Measurements from ENCODE around the gene MYO1E. TPM values are rescaled to one million over a fixed set of nuclear protein-coding genes. Genes with fewer than 3 reads are reported as not detected.

MYO1E gene
- total RNA-seq, 1 donor from 2014 or later, result 29.9 TPM

DNA sequence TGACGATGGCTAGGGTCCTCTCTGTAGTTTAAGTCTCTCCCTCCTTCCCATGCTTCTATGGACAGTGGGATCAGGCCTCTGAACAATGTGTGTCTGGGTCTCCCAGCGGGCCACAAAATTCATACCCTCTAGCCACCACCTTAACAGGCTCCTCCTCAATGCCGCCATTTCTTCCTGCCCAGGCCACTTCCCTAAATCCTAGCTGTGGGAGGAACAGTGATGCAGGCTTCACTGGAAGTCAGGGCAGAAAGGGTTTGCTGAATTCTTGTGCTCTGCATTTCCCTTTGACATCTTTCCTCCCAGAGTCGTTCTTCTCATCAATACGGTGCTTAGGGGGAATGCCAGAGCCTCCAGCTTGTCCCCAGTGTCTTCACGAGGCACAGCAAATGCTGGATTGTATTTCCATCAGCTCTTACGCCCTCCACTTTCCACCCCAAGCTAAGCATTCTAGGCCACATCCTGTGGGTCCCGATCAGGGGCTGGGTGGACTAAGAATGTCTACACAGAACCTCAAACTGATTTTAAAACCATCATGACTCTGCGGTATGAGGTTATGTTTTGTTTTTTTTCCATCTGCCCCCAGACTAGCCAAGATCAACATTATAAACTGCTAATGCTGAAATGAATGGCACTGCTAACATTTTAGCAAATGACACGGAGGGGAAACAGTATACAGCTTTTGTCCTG lies 177.9 kb downstream of the MYO1E start:
- intact Hi-C loops (cut with DNase I), result no loop called here
- DNase-seq (no peak), ATAC-seq (ENCODE audit: poor library complexity) (no peak)

DNA sequence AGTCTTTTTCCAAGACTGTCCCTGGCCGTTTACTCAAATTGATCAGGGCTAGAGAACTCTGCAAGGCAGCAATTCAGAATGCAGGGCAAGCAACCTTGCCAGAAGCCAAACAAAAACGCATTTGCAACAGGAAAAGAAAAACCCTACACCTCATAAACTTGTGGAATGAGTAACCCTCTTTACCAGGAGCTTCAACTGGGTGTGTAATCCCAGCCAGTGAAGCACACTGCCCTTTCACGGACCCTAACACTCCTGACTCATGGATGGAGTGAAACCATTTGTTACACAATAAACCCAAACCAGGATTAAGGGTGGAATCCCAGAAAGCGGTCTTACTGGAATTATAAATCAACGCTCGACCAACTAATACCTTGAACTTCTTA lies 180.8 kb downstream of the MYO1E start:
- DNase-seq (no peak), ATAC-seq (ENCODE audit: poor library complexity) (no peak)
- intact Hi-C loops (cut with DNase I), result no loop called here

DNA sequence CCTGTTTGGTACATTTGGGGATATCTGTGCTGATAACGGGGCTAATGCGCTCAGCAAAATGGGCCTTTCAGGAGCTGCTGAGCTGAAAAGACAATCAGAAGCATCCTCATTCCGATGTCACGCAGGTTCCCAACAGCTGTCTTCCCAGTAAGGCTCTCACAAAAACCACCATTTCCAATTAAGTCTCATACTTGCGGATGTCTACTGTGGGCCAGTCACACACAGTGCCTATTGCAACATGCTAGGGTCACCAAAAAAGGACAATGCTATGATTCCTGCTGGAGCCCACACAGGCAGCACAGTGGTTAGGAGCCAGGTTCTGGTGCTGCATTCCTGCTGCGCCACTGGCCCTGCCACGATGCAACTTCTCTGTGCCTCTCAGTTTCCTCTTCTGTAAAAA lies 182.4 kb downstream of the MYO1E start:
- intact Hi-C loops (cut with DNase I), result no loop called here
- no peak for ATAC-seq (ENCODE audit: poor library complexity)

DNA sequence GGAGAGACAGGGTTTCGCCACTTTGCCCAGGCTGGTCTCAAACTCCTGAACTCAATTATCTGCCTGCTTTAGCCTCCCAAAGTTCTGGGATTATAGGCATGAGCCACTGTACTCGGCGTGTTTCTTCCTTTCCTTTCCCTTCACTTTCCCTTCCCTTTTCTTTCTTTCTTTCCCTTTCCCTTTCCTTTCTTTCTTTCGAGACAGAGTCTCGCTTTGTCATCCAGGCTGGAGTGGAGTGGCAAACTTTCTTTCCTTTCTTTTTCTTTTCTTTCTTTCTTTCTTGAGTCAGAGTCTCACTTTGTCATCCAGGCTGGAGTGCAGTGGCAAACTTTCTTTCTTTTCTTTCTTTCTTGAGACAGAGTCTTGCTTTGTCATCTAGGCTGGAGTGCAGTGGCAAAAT lies 183.4 kb downstream of the MYO1E start:
- DNase-seq (no peak), ATAC-seq (ENCODE audit: poor library complexity) (no peak)
- intact Hi-C loops (cut with DNase I), result no loop called here

More for the DNA sequence above, 182.4 kb downstream of the MYO1E start:
- no peak for DNase-seq

DNA sequence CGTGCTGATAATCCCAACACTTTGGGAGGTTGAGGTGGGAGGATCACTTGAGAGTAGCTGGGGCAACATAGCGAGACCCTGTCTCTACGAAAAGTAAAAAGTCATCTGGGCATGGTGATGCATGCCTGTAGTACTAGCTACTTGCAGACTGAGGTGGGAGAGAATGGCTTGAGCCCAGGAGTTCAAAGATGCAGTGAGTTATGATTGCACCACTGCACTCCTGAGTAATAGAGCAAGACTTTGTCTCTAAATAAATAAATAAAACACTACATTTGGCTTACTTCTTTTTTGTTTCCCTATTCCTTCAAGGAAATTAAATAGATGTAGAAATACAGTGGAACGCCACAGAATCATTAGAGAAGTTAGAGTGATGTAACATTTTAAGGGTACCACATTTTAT lies 186.2 kb downstream of the MYO1E start:
- DNase-seq (no peak), ATAC-seq (ENCODE audit: poor library complexity) (no peak)
- intact Hi-C loops (cut with DNase I), result no loop called here

DNA sequence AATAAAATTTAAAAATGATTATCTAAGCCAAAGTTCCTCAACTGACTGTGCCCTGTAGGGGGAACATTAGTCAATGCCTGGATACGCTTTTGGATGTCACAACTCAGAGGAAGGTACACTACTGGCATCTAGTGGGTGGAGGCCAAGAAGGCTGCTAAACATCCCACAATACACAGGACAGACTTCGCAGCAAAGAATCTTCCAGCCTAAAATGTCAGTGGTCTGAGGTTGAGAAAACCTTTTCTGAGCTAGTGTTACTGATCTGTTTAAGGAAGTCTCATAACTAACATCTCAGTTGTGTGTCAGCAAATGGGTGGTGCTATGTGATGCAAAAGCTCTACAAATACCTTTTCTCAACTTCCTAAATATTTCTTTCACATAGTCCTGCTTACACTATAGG lies 186.9 kb downstream of the MYO1E start:
- intact Hi-C loops (cut with DNase I), result no loop called here
- no peak for DNase-seq
- no peak for ATAC-seq (ENCODE audit: poor library complexity)

GRCh38 chr15:59180945-59181600 lies 191.6 kb downstream of the MYO1E start:
- ATAC-seq (ENCODE audit: poor library complexity), result no peak
- intact Hi-C loops (cut with DNase I), result no loop called here

DNA sequence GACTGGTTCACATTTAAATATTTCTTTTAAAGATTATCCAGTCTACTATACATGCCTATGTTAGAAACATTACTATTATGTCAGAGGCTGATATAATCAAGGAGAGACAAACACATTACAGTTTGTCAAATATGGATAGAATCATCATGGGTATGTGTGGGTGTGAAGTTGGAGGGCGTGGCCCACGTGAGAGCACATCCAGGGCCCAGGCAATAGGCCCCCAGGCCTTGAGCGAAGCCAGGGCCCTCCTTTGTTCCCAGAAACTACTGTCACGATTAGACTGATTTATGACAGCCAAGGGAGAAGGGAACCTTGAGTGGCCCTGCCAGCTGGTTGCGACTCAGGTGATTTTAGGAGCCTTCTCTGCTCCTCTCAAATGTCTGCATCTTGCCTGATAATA lies 193.0 kb downstream of the MYO1E start:
- intact Hi-C loops (cut with DNase I), result no loop called here
- ATAC-seq (ENCODE audit: poor library complexity) (no peak), DNase-seq (no peak)

More at GRCh38 chr15:59180945-59181600, 191.6 kb downstream of the MYO1E start:
- no peak for DNase-seq

GRCh38 chr15:59178151-59178695 lies 194.4 kb downstream of the MYO1E start:
- ATAC-seq (ENCODE audit: poor library complexity) (no peak), DNase-seq (no peak)
- intact Hi-C loops (cut with DNase I), result no loop called here

DNA sequence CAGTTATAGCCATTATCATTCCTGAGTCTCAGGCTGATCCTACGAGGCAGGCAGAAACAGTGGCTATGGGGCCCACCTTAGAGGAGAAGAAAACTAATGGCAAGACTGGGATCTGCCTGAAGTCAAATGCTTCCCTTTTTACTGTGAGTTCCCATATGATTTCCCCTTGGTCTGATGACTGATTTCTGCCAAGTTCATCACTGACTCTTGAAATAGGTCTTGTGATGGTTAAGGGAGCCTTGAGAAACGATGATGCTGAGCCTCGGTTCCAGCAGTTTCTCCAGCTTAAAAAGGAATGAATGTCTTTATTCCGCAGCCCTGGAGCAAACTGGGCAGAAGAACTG lies 195.4 kb downstream of the MYO1E start:
- intact Hi-C loops (cut with DNase I), result no loop called here
- ATAC-seq (ENCODE audit: poor library complexity) (no peak), DNase-seq (no peak)

GRCh38 chr15:59176653-59177316 lies 195.9 kb downstream of the MYO1E start:
- DNase-seq (no peak), ATAC-seq (ENCODE audit: poor library complexity) (no peak)
- intact Hi-C loops (cut with DNase I), result no loop called here

GRCh38 chr15:59174835-59175831 lies 197.5 kb downstream of the MYO1E start:
- DNase-seq (peak; percentile 57), ATAC-seq (ENCODE audit: poor library complexity) (peak; percentile 85)
- intact Hi-C loops (cut with DNase I), result loop anchor here (5.0 kb wide), 1 partner anchor 317 kb away; no protein-coding TSS in a partner anchor

DNA sequence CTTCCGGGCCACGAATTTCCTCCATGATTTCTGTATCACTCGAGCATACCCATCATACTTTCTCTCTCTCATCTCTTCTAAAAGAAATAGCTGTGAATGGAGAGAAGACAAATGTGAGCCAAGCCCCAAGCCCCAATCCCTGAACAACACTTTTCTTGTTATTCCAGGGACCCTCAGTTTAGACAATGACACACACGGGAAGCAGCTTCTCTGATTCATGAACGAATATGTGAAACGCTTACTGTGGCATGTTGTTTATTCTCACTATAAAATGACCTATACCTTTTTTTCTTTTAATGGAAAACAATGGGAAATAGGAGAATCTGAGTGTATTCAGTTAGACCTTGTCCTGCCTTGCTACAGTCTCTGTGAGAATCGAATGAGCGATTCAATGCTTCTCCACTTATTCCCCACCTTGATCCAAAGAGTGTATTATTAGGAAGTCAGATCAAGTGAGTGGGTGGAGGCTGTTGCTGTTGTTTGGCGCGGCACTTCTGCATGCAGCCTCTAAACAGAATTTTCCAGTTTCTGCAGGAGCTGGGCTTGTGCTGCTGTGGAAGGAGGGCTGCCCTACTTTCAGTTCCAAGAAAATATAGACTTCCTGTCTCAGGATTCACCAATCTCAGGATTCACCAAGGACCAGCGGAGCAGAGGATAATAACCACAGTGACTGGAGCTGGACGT lies 198.4 kb downstream of the MYO1E start:
- intact Hi-C loops (cut with DNase I), result loop anchor here (5.0 kb wide), 1 partner anchor 318 kb away; no protein-coding TSS in a partner anchor
- DNase-seq (no peak), ATAC-seq (ENCODE audit: poor library complexity) (no peak)

- intact Hi-C loops (cut with DNase I), result loop anchor here (5.0 kb wide), 1 partner anchor 319 kb away; no protein-coding TSS in a partner anchor
- ATAC-seq (ENCODE audit: poor library complexity), result no peak
- DNase-seq, result no peak
Measured at GRCh38 chr15:59173194-59173593, 199.5 kb downstream of the MYO1E start.

- DNase-seq (no peak), ATAC-seq (ENCODE audit: poor library complexity) (no peak)
- intact Hi-C loops (cut with DNase I), result loop anchor here (5.0 kb wide), 1 partner anchor 320 kb away; no protein-coding TSS in a partner anchor
Measured at GRCh38 chr15:59172289-59172901, 200.3 kb downstream of the MYO1E start.

- intact Hi-C loops (cut with DNase I), result loop anchor here (5.0 kb wide), 1 partner anchor 321 kb away; no protein-coding TSS in a partner anchor
- ATAC-seq (ENCODE audit: poor library complexity) (no peak), DNase-seq (no peak)
Measured at GRCh38 chr15:59171067-59171397, 201.6 kb downstream of the MYO1E start.

DNA sequence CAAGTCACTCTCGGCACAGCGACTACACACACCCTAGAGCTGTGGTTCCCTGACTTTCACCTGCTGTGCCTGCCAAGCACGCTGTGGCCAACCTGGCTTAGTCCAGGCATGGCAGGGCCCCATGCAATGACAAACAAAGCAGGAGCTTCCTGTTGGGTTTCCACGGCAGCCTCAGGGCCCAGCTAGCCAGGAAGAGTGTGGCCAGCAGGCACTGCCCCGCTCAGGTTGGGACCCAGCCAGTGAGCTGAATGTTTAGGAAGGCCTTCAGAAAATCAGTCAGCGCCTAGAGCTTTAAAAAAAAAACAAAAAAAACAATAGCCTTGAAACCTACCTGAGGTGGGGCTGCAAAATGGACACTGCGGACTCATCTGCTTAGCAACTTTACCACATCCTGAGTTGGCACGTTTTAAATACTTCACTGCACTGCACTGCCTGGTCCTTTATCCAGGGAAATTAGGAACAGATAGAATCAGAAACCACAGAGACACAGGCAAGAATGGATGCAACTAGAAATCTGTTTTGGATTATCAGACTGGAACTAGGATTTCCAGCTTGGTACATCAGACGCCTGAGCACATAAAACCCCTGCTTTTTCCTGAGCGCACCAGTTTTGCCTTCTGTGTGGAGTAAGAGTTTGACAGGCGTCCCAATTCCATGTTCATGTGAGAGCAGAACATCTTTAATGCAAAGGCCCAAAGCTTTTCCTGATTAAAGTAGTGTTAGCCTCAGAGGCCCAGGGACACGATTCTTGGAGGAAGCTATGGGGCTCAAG lies 202.2 kb downstream of the MYO1E start:
- intact Hi-C loops (cut with DNase I), result loop anchor here (5.0 kb wide), 1 partner anchor 322 kb away; no protein-coding TSS in a partner anchor
- peak; percentile 57 for DNase-seq
- peak; percentile 51 for ATAC-seq (ENCODE audit: poor library complexity)
